GM18517 (cell line): Measurements from ENCODE around the gene KLHL6.

ENCODE experiments used
- ATAC-seq: cut with Tn5 transposase; IDR thresholded peaks from one replicate; pipeline ENCODE4 v1.9.1; 2021; ENCODE audit warnings: mild to moderate bottlenecking, moderate library complexity; ENCODE audit not compliant: unreplicated experiment

The KLHL6 gene

DNA sequence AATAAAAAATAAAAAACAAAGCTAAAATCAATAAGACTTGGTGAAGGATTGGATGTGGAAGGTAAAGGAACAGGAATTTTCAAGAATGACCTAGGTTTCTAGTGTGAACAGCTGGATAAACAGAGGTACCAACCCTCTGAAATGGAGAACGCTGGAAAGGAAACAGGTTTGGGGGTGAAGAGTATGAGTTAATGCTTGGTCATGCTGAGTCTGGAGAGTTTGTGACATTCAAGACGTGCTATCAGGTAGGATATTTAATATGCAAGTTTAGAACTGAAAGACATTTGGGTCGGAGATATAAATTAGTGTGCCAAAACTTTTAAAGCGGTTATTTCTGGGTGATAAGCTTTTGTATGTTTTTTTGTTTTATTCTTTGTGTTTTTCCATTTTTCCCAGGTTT, 11.4 kb upstream of the KLHL6 start:
- no peak for ATAC-seq

DNA sequence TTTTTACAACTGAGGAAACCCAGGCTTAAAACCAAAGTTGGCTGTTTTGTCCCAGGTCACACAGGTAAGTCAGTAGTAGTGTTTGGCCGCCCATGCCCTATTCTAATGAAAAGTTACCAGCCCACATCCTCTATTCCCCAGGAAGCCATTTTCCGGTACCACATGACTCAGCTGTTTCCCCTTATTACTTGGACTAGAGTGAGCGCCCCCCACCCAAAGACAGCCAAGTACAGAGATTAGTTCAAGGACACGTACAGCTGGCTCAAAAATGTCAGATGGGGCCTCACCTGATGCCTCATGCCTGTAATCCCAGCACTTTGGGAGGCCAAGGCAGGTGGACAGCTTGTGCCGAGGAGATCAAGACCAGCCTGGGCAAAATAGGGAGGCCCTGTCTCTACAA, 8.5 kb upstream of the KLHL6 start:
- no peak for ATAC-seq

DNA sequence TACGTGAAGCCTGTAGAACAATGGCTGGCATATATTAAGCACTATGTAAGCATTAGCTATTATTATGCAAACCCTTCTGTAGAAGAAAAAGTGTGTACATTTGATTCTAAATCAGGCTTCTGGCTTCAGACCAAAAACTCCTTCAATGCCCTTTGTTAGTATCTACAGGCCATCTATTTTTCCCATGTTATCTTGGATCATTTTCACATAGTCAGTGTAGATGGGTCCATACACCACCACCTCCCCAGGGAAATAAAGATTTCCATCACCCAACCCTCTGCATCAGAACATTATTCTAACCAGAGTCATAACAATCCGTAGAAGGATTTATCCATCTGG, 8.0 kb upstream of the KLHL6 start:
- ATAC-seq = no peak

DNA sequence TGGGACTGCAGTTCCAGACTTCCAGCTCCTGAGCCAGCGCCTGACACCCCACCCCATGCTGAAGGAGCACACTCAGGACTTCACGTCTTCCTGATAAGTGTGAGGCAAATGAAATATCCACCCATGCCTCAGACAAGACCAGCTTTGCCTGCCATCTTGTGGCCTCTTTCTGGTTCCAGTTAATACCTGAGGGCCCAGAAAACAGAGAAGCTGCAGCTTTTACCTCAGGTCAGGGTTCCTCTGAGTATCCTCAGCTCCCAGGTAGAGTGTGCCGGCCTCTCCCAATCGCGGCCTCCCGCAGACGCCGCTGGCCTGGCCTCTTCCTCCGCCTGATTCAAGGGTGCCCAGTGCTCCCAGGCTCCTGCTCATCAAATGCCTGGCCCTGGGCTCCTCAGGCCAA, 5.1 kb upstream of the KLHL6 start:
- no peak for ATAC-seq

DNA sequence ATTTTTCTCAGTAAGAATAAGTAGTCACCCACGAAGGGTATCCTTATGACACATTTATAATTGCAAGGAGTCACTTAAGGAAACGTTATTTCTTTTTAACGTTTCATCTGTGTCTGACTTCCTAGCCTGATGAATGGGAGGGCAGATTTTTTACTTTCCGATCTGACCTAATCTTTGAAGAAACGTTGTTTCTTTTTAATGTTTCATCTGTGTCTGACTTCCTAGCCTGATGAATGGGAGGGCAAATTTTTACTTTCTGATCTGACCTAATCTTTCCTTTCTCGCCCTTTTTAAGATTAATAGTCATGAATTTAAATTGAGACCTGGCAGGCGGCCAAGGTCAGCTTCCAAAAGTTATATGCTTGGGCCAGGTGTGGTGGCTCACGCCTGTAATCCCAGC, 3.0 kb upstream of the KLHL6 start:
- ATAC-seq = no peak

DNA sequence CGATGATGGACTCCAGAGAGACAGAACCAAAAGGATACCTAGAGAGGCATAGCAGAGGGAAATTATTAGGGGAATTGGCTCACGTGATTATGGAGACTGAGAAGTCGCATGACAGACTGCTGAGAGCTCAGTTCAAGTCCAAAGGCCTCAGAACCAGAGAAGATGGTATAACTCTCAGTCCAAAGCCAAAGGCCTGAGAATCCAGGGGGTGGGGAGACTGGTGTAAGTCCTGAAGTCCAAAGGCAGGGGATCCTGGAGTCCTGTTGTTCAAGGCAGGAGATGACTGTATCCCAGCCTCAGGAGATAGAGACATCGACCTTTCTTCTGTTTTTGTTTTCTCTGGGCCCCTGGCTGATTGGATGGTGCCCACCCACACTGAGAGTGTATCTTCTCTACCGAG, 1.2 kb upstream of the KLHL6 start:
- no peak for ATAC-seq

DNA sequence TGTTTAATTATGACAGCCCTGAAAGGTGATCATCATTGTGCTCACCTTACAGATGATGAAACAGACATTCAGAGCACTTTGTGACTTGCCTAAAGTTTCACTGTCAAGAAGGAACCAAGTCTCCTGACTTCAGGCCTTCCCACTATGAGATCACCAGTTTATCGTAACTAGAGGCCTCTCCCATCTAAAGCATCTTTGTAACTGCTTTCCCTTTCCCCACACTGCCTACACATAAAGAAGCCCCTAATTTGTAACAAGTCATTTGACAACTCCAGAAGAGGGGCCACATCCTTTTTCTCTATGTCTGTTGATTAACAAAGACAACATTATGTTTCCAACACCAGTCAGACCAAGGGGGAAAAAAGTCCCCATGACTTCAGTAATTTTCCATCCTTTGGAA, 1.1 kb downstream of the KLHL6 start:
- no peak for ATAC-seq

DNA sequence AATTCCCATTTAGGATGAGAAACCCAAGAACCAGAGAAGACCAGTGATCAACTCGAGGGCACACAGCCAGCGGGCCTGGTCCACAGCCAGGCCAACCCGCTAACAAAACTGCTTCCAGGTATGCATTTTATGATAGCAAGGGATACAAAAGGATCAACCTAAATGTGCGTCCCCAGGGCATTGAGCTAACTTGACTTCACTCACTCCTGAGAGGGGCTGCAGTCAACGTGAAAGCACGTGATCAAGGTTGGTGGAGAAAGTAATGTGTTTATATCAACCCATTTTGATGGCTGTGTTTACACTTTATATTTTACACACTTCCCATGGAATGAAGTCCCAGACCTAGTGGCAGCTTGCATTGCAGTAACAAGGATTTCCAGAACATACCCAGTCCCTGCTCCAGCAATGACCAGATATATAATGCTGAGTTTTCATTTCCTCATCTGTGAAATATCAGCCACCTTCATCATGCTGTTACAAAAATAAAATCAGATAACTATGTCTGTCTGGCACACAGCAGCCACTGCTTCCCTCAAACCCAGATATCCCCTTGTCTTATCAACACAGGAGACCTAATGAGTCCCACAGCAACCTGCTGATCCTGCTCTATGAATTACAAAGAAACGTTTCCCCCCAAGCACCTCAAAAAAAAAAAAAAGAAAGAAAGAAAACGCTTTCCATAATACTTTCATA, 2.0 kb downstream of the KLHL6 start:
- no peak for ATAC-seq

DNA sequence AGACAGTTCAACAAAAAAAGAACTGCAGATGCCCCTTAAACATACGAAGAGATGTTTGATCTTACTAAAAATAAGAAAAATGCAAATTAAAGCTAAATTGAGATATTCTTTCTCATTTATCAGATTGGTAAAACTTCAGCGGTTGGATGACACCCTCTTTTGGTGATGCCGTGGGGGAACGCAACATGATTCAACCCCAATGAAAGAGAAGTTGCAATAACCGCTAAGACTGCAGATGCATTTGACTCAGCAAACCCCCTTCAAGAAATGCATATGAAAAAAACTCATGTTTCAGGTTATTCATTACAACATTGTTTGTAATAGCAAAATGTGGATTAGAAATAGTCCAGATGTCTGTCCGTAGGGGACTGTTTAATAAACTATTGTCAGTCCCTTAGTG, 3.6 kb downstream of the KLHL6 start:
- no peak for ATAC-seq

DNA sequence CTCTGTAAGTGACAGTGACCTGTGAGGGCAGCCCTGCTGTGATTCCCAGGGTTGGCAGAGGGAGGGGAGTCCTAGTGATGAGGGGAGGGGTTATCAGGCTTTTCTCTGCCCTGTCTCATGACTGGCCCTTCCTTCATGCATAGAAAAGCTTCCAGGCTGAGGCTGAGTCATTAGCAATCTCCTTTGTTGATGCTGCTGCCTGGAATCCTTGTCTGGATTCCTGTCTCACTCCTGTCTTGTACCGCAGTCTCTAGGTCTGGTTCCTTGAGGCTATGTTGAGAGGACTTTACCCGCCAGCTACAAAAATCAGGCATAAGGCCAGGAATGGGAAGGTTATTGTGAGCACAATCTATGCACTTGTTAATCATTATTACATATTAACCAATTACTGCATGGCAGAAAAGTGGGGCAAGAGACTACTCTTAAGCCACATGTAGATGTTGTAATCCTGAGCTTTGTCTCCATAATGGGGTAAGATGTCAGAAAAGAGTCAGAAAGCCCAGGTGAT, 7.2 kb downstream of the KLHL6 start:
- no peak for ATAC-seq

DNA sequence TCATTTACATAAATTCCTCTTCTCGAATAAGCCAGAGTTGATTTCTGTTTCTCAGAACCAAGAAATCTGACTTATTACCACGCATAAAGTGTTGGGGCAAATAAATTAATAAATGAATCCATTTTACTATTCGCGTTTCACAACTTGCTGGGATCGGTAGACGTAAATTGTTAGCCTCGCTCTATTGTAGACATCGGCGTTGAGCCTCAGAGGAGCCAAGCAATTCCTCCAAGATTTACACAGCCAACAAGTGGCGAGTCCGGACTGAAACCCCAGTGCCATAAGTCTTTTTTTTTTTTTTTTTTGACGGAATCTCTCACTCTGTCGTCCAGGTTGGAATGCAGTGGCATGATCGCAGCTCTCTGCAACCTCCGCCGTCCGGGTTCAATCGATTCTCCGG, 8.9 kb downstream of the KLHL6 start:
- ATAC-seq = no peak

DNA sequence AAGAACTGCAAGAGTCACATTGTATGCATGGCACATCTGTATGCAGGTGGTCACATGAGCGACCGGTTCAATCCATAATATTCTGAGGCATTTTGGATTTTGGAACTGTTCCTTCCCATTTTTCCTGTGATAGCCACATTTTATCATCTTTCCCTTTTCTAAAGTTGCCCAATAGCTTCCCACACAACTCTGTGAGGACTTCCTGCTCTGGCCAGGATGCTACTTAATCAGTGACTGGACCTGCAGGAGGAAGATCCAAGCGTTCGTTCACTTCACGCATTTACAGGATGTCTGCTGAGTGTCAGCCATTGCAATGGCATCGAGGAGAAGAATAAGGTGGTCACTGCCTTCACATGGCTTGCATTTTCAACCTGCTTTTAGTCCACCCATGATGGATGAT, 9.8 kb downstream of the KLHL6 start:
- no peak for ATAC-seq

DNA sequence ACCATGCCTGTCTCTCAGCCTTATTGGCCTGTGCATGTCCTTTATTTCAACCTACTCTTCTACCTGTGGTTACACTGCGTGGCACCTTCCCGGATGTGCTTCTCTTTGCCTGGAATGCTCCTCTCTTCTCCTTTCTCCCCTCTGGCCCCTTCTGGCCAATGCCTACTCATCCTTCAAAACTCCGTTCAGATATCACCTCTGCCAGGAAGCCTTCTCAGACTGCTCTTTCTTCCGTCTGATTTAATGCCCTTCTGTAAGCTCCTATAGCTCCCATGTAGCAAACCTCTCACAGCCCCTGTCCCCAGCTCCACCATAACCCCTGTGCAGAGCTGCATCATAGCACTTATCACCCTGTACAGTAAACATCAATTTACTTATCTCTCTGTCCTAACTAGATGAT, 13.2 kb downstream of the KLHL6 start:
- ATAC-seq = no peak

DNA sequence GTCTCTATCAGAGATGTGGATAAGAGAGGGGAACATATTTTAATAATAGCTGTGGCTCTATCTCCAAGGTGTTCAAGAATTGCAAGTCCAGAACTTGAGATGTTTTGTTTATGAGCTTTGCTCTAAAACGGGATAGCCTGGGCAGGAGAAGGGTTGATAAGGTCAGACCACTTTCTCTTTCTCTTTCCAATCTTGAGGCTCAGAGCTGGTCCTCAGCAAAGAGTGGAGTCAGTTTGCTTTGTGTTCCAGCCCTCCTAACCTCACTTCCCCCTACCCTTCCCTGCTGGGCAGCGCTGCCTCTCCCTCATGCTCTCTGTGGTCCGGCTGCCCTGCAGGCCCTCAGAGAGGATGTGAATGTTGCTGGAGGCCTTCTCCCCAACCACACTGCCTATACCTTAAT, 13.8 kb downstream of the KLHL6 start:
- no peak for ATAC-seq

DNA sequence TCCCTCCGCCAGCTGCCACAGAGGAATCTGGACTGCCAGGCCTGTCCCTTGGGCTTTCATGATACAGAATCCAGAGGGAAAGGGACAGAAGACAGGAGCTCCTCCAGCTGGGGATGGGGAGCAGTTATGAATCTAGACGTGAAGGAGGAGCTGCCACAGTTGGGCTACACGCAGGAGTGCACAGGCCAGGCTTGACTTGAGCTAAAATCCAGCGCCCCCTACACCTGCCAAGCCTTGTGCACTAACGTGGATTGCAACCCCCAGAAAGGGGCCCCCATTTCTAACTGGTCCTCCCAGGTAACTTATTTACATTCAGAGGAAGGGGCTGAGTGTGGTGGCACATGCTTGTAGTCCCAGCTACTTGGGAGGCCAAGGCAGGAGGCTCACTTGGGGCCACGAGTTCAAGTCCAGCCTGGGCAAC, 14.3 kb downstream of the KLHL6 start:
- ATAC-seq = no peak

DNA sequence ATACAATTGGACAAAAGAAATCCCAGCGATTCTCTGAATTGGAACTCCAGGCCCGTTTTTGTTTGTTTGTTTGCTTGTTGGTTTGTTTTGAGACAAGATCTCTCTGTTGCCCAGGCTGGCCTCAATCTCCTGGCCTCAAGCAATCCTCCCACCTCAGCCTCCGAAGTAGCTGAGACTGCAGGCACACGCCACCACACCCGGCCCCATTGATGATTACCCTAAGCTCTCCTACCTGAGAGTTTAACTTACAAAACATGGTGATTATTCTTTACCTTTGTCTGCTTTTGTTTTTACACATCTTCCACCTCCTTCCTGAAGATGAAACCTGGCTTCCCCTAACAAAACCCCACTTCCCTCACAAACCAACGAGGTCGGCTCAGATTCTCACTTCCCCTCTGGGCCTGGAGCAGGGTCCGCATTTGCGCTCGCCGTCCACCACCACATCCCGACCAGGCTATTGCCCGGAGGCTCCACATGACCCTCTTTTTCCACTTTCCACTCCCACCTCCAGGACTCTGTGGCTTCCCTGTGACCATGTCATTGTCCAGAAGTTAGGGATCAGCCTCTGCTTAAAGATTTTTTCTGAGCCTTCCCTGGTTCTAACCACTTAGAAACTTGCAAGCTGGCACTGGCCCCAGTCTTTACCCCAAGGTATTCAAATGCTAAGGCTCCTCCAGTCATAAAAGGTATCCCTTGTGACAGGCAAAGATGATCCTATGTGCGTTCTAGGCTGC, 14.8 kb downstream of the KLHL6 start:
- ATAC-seq = peak; percentile 35

DNA sequence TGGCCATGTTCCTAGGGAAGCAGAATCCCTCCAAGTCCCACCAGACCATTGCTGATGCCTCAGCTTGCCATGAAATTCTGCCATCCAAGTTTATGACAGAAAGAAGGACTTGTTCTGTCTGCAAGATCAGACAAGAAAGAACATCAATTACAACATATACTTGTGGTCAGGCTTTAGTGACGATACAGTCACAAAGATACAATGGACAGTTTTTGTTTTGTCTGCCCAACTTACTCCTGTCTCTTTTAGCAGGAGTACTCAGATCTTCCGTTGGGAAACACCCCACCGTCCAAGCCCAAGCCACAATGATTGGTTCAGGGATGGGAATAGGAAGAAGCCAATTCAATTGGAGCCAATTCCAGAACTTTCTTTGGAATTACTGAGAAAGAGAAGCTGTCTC, 15.7 kb downstream of the KLHL6 start:
- no peak for ATAC-seq

DNA sequence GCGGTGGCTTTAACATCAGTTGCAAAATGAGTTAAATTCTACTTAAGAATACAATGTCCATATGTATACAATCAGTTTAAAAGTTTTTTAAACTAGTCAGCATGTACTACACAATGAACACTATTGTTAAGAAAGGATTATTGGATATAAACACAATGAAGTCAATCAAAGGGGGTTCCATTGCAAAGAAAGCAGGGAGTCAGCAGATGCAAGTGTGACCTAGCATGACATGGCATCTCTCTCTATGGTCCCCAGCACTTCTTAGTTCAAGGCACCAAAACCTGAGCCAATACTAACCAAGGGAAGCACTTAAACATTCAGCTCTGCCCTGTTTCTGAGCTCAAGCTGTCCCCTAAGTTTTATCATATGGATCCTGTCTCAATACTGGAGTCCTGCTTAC, 17.0 kb downstream of the KLHL6 start:
- no peak for ATAC-seq

DNA sequence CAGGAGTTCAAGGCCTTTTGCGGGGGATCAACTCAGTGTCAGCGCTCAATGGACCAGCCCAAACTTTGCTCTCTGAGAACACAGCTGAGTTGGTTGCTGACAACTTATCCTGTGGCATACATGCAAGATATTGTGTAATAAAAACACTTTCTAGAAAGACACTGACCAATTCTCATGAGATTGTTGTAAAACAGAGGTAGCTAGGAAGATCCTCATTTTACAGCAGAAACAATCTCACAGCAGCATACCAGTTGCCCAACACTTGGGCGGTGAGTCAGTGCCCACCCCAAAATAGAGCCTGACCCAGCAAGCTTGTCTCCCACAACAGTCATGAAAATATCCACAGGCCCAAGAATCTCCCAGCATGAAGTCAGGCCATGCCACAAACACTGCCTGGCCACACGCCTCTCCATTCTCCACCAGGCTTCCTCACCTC, 18.2 kb downstream of the KLHL6 start:
- no peak for ATAC-seq

DNA sequence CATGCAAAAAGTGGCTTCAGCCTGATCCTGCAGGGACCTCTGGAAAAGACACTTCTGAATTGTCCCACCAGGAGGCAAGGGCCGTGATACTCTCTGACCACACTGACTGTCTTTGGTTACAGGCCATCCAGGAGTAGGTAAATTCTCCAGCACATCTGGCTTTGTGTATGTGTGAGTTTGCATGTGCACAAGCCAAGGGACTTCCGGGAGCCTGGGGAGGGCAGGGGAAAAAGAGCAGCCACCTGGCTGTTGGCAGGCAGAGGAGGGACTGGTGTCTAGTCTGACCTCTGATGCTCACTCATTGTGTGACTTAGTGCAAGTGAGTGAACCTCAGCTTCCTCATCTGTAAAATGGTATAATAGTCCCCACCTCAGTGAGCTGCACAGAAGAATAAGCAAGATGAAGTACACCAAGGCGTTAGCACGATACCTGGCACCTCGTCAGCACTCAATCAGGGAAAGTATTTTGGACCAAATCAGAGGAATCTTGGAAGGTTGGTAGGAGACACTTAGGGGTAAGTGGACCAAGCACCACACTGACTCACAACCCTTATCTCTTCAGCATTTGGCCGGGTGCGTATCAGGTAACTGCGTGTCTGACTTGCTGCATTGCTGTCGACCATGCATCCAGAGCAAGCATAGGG, 19.1 kb downstream of the KLHL6 start:
- peak; percentile 63 for ATAC-seq

DNA sequence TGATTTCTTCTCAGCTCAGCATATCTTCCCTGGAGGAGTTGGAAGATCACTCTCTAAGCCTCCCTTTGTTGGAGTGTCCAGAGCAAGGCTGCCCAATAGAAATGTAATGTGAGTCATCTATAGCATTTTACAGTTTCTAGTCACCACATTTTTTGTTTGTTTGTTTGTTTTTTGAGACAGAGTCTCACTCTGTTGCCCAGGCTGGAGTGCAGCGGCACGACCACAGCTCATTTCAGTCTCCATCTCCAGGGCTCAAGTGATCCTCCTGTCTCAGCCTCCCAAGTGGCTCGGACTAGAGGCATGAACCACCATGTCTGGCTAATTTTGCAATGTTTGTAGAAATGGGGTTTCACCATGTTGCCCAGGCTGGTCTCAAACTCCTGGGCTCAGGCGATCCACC, 21.3 kb downstream of the KLHL6 start:
- ATAC-seq = no peak
